ENCODE measurements around the gene DYNC1I1. TPM values are rescaled to one million over a fixed set of nuclear protein-coding genes. Genes with fewer than 3 reads are reported as not detected.

Gene DYNC1I1
- total RNA-seq, 4 donors from 2014 or later = 1.4 to 10.7 (median 3.4) TPM

GRCh38 chr7:95908499-95908898 lies 136.1 kb downstream of the DYNC1I1 start:
- Histone ChIP-seq H3K4me1 (no peaks in the 10 kb centered on the region), H3K36me3 (no peaks in the 10 kb centered on the region), H3K4me3 (no peak overlapping the region), H3K9me3 (no peaks in the 10 kb centered on the region), H3K27ac (no peak overlapping the region), H3K27me3 (no peaks in the 10 kb centered on the region)
- no peak for TF ChIP-seq CTCF (IDR thresholded peaks at IDR 0.05)
- no peak for DNase-seq

DNA sequence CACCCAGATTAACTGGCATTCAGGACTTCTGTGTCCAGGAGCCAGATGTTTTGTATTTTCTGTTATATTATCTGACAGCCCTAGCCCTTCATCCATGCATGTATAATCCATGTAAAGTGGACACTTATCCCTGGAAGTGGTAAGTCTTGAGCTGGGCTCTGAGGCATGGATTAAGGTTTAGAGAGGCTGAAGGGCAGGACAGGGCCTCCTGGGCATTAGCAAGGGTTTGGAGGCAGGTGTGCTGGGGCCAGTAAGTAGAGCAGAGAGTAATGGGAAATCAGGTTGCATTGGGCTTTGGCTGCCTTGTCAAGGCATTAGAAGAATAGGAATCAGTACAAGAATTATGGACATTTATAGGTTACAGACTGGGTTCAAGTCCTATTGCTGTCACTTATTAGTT lies 138.0 kb downstream of the DYNC1I1 start:
- H3K4me3 ChIP-seq = no peak overlapping the region
- no peak for TF ChIP-seq CTCF (IDR thresholded peaks at IDR 0.05)
- no peak for TF ChIP-seq POLR2A (IDR thresholded peaks at IDR 0.05)
- no peaks in the 10 kb centered on the region for H3K4me1 ChIP-seq
- H3K36me3 ChIP-seq = no peaks in the 10 kb centered on the region
- no peak overlapping the region for H3K27ac ChIP-seq
- no peak for DNase-seq
- H3K27me3 ChIP-seq = no peaks in the 10 kb centered on the region
- no peaks in the 10 kb centered on the region for H3K9me3 ChIP-seq

- no peaks in the 10 kb centered on the region for H3K36me3 ChIP-seq
- TF ChIP-seq POLR2A (IDR thresholded peaks at IDR 0.05) = no peak
- no peak for TF ChIP-seq CTCF (IDR thresholded peaks at IDR 0.05)
- H3K9me3 ChIP-seq = no peaks in the 10 kb centered on the region
- DNase-seq = no peak
- H3K27me3 ChIP-seq = no peaks in the 10 kb centered on the region
- H3K4me3 ChIP-seq = no peak overlapping the region
- H3K27ac ChIP-seq = no peak overlapping the region
- H3K4me1 ChIP-seq = no peaks in the 10 kb centered on the region
These were observed 143.4 kb downstream of the DYNC1I1 start for GRCh38 chr7:95915731-95916130.

DNA sequence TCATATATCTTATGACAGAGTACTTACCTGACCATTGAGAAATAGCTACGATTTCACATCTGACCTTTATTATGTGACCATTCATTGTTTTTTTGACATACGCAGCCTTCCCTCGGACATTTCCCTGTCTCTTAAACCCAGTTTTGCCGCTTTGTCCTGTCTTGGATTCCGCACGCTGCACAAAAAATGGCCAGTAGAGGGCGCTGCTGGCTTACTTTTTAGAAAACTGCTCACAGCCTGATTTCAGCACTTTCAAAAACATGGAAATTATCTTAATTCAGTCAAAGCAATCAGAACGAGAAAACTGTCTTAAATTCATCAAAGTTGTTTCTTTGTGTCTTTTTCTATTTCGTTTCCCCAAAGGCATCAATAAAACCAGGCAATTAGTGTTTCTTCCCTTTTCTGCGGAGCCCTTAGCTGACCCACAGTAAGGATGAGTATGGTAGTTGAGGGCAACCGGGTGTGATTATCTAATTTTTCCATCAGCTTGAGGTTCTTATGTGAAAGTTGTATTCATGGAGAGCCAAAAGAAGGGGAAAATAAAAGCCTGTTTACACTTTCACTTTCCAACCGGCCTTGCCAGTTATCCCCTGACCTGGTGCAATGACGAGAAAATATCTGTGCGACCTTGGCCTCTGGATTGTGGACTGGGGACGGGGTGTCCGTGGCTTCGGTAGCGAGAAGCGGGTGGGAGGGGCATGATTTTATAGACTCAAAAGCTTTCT lies 144.4 kb downstream of the DYNC1I1 start:
- no peaks in the 10 kb centered on the region for H3K27me3 ChIP-seq
- H3K4me1 ChIP-seq = no peaks in the 10 kb centered on the region
- no peaks in the 10 kb centered on the region for H3K36me3 ChIP-seq
- no peaks in the 10 kb centered on the region for H3K9me3 ChIP-seq
- no peak for TF ChIP-seq POLR2A (IDR thresholded peaks at IDR 0.05)
- TF ChIP-seq CTCF (IDR thresholded peaks at IDR 0.05) = peak; percentile 62 to 86 (median 83)
- H3K27ac ChIP-seq = no peak overlapping the region
- H3K4me3 ChIP-seq = no peak overlapping the region
- DNase-seq = peak; percentile 56 to 92 (median 73)

DNA sequence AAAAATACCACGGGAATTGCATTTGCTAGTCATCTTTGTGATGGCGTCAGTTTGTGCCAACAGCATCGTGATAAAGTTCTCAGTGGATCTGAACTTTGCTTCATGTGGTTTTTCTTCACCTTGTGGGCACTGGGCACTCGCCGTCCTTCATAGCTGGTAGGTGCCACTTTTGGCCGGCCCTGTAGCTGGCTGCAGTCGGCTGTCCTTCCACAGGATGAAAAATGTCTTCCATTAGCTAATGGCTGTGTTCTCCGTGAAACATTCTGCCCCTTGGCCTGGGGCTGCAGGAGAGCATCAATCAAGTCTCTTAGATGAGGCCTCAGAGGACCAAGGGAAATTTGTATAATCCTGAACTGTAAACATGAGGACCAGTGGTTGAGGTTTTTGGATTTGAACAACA lies 145.3 kb downstream of the DYNC1I1 start:
- Histone ChIP-seq H3K27me3 (no peaks in the 10 kb centered on the region), H3K36me3 (no peaks in the 10 kb centered on the region), H3K4me1 (no peaks in the 10 kb centered on the region), H3K9me3 (no peaks in the 10 kb centered on the region), H3K4me3 (no peak overlapping the region), H3K27ac (no peak overlapping the region)
- no peak for TF ChIP-seq CTCF (IDR thresholded peaks at IDR 0.05)
- TF ChIP-seq POLR2A (IDR thresholded peaks at IDR 0.05) = no peak
- DNase-seq = no peak

- TF ChIP-seq CTCF (IDR thresholded peaks at IDR 0.05) = peak in 1 of 6 experiments; percentile 4
- TF ChIP-seq POLR2A (IDR thresholded peaks at IDR 0.05) = no peak
- DNase-seq = no peak
These were observed 147.2 kb downstream of the DYNC1I1 start for GRCh38 chr7:95919556-95919955.

More at GRCh38 chr7:95919556-95919955, 147.2 kb downstream of the DYNC1I1 start:
- no peaks in the 10 kb centered on the region for H3K36me3 ChIP-seq
- no peaks in the 10 kb centered on the region for H3K27me3 ChIP-seq
- no peaks in the 10 kb centered on the region for H3K4me1 ChIP-seq
- no peak overlapping the region for H3K27ac ChIP-seq
- H3K9me3 ChIP-seq = no peaks in the 10 kb centered on the region
- no peak overlapping the region for H3K4me3 ChIP-seq
